PC-9 (cell line): ENCODE data around the gene GLYATL3.

Experiments used
- EZH2 ChIP-seq: fragments of 200-600 bp; sonication (generic); IDR thresholded peaks from 2 replicates; pipeline ENCODE4 v1.8.0; 2017; ENCODE audit warnings: antibody characterized with exemption, low read depth
- TF ChIP-seq, protein P1 (sequence below): fragments of 200-600 bp; sonication (generic); conservative IDR thresholded peaks from 2 replicates; pipeline ENCODE4 v1.6.1; 2017; ENCODE audit warnings: mixed run types, antibody characterized with exemption, mild to moderate bottlenecking, moderate library complexity

- TF ChIP-seq, protein P1, sequence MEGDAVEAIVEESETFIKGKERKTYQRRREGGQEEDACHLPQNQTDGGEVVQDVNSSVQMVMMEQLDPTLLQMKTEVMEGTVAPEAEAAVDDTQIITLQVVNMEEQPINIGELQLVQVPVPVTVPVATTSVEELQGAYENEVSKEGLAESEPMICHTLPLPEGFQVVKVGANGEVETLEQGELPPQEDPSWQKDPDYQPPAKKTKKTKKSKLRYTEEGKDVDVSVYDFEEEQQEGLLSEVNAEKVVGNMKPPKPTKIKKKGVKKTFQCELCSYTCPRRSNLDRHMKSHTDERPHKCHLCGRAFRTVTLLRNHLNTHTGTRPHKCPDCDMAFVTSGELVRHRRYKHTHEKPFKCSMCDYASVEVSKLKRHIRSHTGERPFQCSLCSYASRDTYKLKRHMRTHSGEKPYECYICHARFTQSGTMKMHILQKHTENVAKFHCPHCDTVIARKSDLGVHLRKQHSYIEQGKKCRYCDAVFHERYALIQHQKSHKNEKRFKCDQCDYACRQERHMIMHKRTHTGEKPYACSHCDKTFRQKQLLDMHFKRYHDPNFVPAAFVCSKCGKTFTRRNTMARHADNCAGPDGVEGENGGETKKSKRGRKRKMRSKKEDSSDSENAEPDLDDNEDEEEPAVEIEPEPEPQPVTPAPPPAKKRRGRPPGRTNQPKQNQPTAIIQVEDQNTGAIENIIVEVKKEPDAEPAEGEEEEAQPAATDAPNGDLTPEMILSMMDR, result no peak
- no peak for TF ChIP-seq EZH2
Observed at GRCh38 chr6:49464691-49465090, 35.0 kb upstream of the GLYATL3 start.
